GM10248 (cell line): Measurements from ENCODE around the gene SMIM10.

Experiments
- CTCF ChIA-PET: fragments of 300-600 bp; sonication (Branson Sonifier 250); formaldehyde crosslinking; extraction: SDS; loops from one replicate; lab custom pipeline; 2021; ENCODE audit warnings: antibody characterized with exemption; lab: Yijun Ruan, JAX
- POLR2A ChIA-PET: fragments of 350-650 bp; sonication (Branson Sonifier 250); formaldehyde crosslinking; extraction: SDS; loops from one replicate; lab custom pipeline; 2020; ENCODE audit warnings: antibody characterized with exemption; lab: Yijun Ruan, JAX
- DNase-seq: peaks from one replicate; pipeline ENCODE4 v3.0.0; 2012; ENCODE audit errors: extremely low spot score
- CTCF ChIP-seq: IDR thresholded peaks from 2 replicates; pipeline ENCODE4 v1.5.1; 2012; ENCODE audit warnings: mild to moderate bottlenecking, low read depth; ENCODE audit errors: extremely low read depth, missing control alignments, control extremely low read depth

SMIM10 gene

GRCh38 chrX:134969726-134970125 is 21.1 kb upstream of the SMIM10 start:
- TF ChIP-seq CTCF, result no peak
- DNase-seq, result no peak
- POLR2A ChIA-PET, result no interaction called here
- CTCF ChIA-PET, result interaction anchor here (1.2 kb wide), 1 partner anchor 116 kb away, joined by 3 read pairs; no protein-coding TSS in a partner anchor

- TF ChIP-seq CTCF, result no peak
- ChIA-PET POLR2A (no interaction called here), CTCF (no interaction called here)
- DNase-seq, result no peak
Measured at GRCh38 chrX:134971926-134972325, 18.9 kb upstream of the SMIM10 start.

GRCh38 chrX:134975516-134975915 is 15.3 kb upstream of the SMIM10 start:
- no peak for TF ChIP-seq CTCF
- ChIA-PET POLR2A (no interaction called here), CTCF (no interaction called here)
- no peak for DNase-seq

- CTCF ChIA-PET, result no interaction called here
- POLR2A ChIA-PET, result no interaction called here
Measured at GRCh38 chrX:134981910-134982309, 8.9 kb upstream of the SMIM10 start.

GRCh38 chrX:134982748-134983147 is 8.0 kb upstream of the SMIM10 start:
- POLR2A ChIA-PET, result no interaction called here
- TF ChIP-seq CTCF, result no peak

More at GRCh38 chrX:134981910-134982309, 8.9 kb upstream of the SMIM10 start:
- TF ChIP-seq CTCF, result no peak
- DNase-seq, result no peak

GRCh38 chrX:134985479-134985878 is 5.3 kb upstream of the SMIM10 start:
- TF ChIP-seq CTCF, result no peak
- no peak for DNase-seq
- CTCF ChIA-PET, result no interaction called here
- POLR2A ChIA-PET, result no interaction called here

More at GRCh38 chrX:134982748-134983147, 8.0 kb upstream of the SMIM10 start:
- CTCF ChIA-PET, result no interaction called here
- no peak for DNase-seq

- TF ChIP-seq CTCF, result no peak
- no peak for DNase-seq
- ChIA-PET CTCF (interaction anchor here (1.2 kb wide), 1 partner anchor 9 kb away, joined by 5 read pairs; no protein-coding TSS in a partner anchor), POLR2A (no interaction called here)
Measured at GRCh38 chrX:134990475-134990800, 353 bp upstream of the SMIM10 start.
